Thoracic aorta (tissue), 2 donors: ENCODE measurements around the gene ESRRB. TPM values are rescaled to one million over a fixed set of nuclear protein-coding genes. Genes with fewer than 3 reads are reported as not detected.

ENCODE experiments used
- ATAC-seq: fragments of 150-250 bp; one replicate; pipeline ENCODE4 v1.8.0; 2017; ENCODE audit warnings: low read depth; ENCODE audit not compliant: insufficient number of reproducible peaks, low FRiP score
- DNase-seq: peaks from one replicate; pipeline ENCODE4 v3.0.0-alpha.2; 2020; ENCODE audit warnings: low spot score
- H3K27ac ChIP-seq, 2 donors: fragments of 200-600 bp; sonication (generic); 1 replicate in 1 of 2; 2 replicates in 1 of 2; pipeline ENCODE4 v1.5.1; 2016; ENCODE audit warnings: mild to moderate bottlenecking in 2 of 2, moderate library complexity in 2 of 2
- H3K27me3 ChIP-seq: fragments of 200-600 bp; sonication (generic); replicated peaks from 2 replicates; pipeline ENCODE4 v1.6.0; 2016; ENCODE audit warnings: mild to moderate bottlenecking; ENCODE audit not compliant: insufficient read depth
- H3K36me3 ChIP-seq: fragments of 200-600 bp; sonication (generic); one replicate; pipeline ENCODE4 v1.5.1; 2016
- H3K4me1 ChIP-seq, 2 donors: fragments of 200-600 bp; sonication (generic); 1 replicate in 1 of 2; 2 replicates in 1 of 2; pipeline versions ENCODE4 v1.5.1 to v1.6.0; 2016; ENCODE audit warnings: low read depth in 2 of 2, mild to moderate bottlenecking in 1 of 2; ENCODE audit not compliant: control insufficient read depth in 1 of 2
- H3K4me3 ChIP-seq: fragments of 200-600 bp; sonication (generic); 2 replicates; pipeline ENCODE4 v1.5.1; 2016; ENCODE audit warnings: mild to moderate bottlenecking
- H3K9me3 ChIP-seq: fragments of 200-600 bp; sonication (generic); 2 replicates; pipeline ENCODE4 v1.5.1; 2016
- CTCF ChIP-seq: fragments of 200-600 bp; sonication (generic); IDR thresholded peaks from one replicate; pipeline ENCODE4 v1.5.1; 2019; ENCODE audit warnings: antibody characterized with exemption
- total RNA-seq, 2 donors: library from RNA; depleted of rRNA; stranded (reverse); fragments of >200 nt; gene quantifications; one replicate each; pipeline versions ENCODE4 v1.1.0 to v1.2.3, GENCODE V29; 2016

The ESRRB gene
- total RNA-seq, 2 donors from 2014 or later, result 4.6 TPM; not detected in 1

- Histone ChIP-seq H3K9me3 (no peaks in the 10 kb centered on the region), H3K27ac (no peak overlapping the region), H3K27me3 (no peaks in the 10 kb centered on the region), H3K36me3 (no peaks in the 10 kb centered on the region), H3K4me3 (no peak overlapping the region), H3K4me1 (no peaks in the 10 kb centered on the region)
- DNase-seq, result no peak
- ATAC-seq, result no peak
- no peak for TF ChIP-seq CTCF
These were observed 85.9 kb downstream of the ESRRB start for GRCh38 chr14:76461886-76462285.

- Histone ChIP-seq H3K4me3 (no peak overlapping the region), H3K27me3 (no peaks in the 10 kb centered on the region), H3K9me3 (no peaks in the 10 kb centered on the region), H3K4me1 (no peaks in the 10 kb centered on the region), H3K27ac (no peak overlapping the region), H3K36me3 (no peaks in the 10 kb centered on the region)
- DNase-seq (no peak), ATAC-seq (no peak)
- no peak for TF ChIP-seq CTCF
These were observed 86.4 kb downstream of the ESRRB start for GRCh38 chr14:76462330-76462729.

- Histone ChIP-seq H3K9me3 (no peaks in the 10 kb centered on the region), H3K36me3 (no peaks in the 10 kb centered on the region), H3K4me1 (no peaks in the 10 kb centered on the region), H3K4me3 (no peak overlapping the region), H3K27me3 (no peaks in the 10 kb centered on the region), H3K27ac (no peak overlapping the region)
- DNase-seq (no peak), ATAC-seq (no peak)
- no peak for TF ChIP-seq CTCF
These were observed 87.2 kb downstream of the ESRRB start for GRCh38 chr14:76463105-76463504.

GRCh38 chr14:76464856-76465255 is 88.9 kb downstream of the ESRRB start:
- Histone ChIP-seq H3K9me3 (no peaks in the 10 kb centered on the region), H3K4me3 (no peak overlapping the region), H3K36me3 (no peaks in the 10 kb centered on the region), H3K27ac (no peak overlapping the region), H3K4me1 (no peaks in the 10 kb centered on the region), H3K27me3 (no peaks in the 10 kb centered on the region)
- no peak for ATAC-seq
- no peak for DNase-seq
- no peak for TF ChIP-seq CTCF

GRCh38 chr14:76465664-76466063 is 89.7 kb downstream of the ESRRB start:
- H3K9me3 ChIP-seq, result no peaks in the 10 kb centered on the region
- TF ChIP-seq CTCF, result no peak
- no peaks in the 10 kb centered on the region for H3K27me3 ChIP-seq
- no peak for DNase-seq
- H3K27ac ChIP-seq, result no peak overlapping the region
- no peak overlapping the region for H3K4me3 ChIP-seq
- no peaks in the 10 kb centered on the region for H3K4me1 ChIP-seq
- no peak for ATAC-seq
- H3K36me3 ChIP-seq, result no peaks in the 10 kb centered on the region
